Endometrial microvascular endothelial cells (primary cell): ENCODE data around the gene GORASP2. TPM values are rescaled to one million over a fixed set of nuclear protein-coding genes. Genes with fewer than 3 reads are reported as not detected.

ENCODE experiments used
- in situ Hi-C: cut with HindIII; loops from 2 replicates; pipeline ENCODE4 v1.10.0; 2017; ENCODE audit warnings: low sequenced_read_pairs, low pct_unique_long_range_greater_than_20kb; ENCODE audit errors: inconsistent ontology term
- total RNA-seq: library from RNA; depleted of rRNA; stranded (reverse); fragments of >200 nt; gene quantifications from one replicate; pipeline ENCODE4 v1.2.3, GENCODE V29; 2015; ENCODE audit errors: inconsistent ontology term

The GORASP2 gene
- total RNA-seq, 1 donor from 2014 or later: 82.4 TPM

DNA sequence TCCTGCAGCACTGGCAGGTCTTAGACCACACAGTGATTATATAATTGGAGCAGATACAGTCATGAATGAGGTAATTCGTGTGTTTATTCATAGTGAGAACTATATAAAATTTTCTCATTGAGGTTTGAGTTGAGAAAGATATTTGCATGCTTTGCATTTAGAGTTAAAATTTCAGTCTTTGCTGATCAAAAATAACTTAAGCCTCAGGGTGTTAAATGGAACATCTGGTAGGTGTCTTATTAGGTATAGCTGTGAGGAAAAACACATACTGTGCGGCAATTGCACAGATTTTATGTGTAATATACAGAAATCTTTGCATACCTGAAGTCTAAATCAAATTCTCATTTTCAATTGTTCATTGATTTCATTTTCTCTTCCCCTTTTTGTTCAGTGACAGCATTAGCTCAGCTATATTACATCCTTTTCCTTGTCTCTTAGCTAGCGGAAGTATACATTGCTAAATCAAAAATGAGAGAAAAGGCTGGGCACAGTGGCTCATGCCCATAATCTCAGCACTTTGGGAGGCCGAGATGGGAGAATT lies 21.2 kb downstream of the GORASP2 start:
- in situ Hi-C loops: loop anchor here (10.0 to 25.0 kb wide), 2 partner anchors 205 to 487 kb away; partner anchors contain the start of genes DCAF17 and METTL8

GRCh38 chr2:170953941-170954340 lies 24.9 kb downstream of the GORASP2 start:
- in situ Hi-C loops: loop anchor here (10.0 to 25.0 kb wide), 2 partner anchors 201 to 483 kb away; partner anchors contain the start of genes DCAF17 and METTL8

- in situ Hi-C loops: loop anchor here (25.0 kb wide), 1 partner anchor 474 kb away; the partner anchor contains the start of genes DCAF17 and METTL8
Observed at GRCh38 chr2:170963386-170963785, 34.3 kb downstream of the GORASP2 start.

- in situ Hi-C loops: loop anchor here (25.0 kb wide), 1 partner anchor 472 kb away; the partner anchor contains the start of genes DCAF17 and METTL8
Observed at GRCh38 chr2:170965446-170966225, 36.6 kb downstream of the GORASP2 start.

DNA sequence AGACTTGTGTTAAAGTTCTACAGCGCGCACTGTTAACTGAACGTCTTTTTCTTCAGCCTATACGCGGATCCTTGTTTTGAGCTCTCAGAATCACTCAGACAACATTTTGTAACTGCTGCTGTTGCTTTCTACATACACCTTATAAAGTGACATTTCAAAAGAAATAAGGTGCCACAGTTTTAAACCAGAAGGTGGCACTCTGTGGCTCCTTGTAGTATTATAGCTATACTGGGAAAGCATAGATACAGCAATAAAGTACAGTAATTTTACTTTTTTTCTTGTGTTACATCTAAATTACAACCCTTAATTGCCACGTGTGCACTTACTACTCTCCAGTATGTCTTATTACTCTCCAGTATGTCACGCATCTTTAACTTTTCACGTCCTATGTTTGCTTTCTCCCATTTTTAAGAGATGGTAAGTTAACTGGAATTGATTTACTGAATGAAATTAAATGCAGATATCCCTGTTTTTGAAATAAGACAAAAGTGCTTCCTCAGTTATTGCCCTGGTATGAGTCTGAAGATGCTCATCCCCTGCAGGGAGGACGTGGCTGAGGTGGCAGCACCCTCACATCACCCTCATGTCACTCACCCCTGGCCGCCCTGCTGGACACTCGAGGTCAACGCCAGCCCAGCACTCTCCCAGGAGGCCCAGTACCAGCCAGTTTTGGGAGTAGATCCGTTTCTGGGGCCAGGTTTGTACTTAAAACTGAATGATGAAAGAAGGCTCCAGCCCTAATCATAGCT lies 37.8 kb downstream of the GORASP2 start:
- in situ Hi-C loops: loop anchor here (25.0 kb wide), 1 partner anchor 470 kb away; the partner anchor contains the start of genes DCAF17 and METTL8

- in situ Hi-C loops: loop anchor here (25.0 kb wide), 1 partner anchor 470 kb away; the partner anchor contains the start of genes DCAF17 and METTL8
Observed at GRCh38 chr2:170967553-170967952, 38.5 kb downstream of the GORASP2 start.

DNA sequence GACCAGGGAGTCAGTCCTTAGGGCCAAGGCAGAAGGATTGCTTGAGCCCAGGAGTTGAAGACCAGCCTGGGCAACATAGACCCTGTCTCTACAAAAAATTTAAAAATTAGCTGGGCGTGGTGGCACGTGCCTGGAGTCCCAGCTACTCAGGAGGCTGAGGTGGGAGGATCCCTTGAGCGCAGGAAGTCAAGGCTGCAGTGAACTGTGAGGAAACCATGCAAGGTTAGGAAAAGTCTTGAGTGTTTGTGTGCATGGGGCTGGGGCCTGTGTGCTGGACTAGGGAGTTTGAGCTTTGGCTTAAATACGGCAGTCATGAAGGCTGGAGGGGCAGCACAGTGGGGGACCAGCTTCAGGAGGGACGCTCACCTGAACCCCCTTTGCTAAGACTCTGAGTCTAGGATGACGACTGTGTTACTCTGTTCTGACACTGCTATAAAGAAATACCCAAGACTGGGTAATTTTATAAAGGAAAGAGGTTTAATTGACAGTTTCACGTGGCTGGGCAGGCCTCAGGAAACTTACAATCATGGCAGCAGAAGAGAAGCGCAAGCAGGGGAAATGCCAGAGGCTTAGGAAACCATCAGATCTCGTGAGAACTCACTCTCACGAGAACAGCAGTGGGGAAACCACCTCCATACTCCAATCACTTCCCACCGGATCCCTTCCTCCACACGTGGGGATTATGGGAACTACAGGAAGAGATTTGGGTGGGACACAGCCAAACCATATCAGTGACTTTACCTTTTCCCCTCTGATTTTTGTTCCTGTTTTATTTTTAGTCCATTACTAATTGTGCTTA lies 39.4 kb downstream of the GORASP2 start:
- in situ Hi-C loops: loop anchor here (25.0 kb wide), 1 partner anchor 469 kb away; the partner anchor contains the start of genes DCAF17 and METTL8

DNA sequence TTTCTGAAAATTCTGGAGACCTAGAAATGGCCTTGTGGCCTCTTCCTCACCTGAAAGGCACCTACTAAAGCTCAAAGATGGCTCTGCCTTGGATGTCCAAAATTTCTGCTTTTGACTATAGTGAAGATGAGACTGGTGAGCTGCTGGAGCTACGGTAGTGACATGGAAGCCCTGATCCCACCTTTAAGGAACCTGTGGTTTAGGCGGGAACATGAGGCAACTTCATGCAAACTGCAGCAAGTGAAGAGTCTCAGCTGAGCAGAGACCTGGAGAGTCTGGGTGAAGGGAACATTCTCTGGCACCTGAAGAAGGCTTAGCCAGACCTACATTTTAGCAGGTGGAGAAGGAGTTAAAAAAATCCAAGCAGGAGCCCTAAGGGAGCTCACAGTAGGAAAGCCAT lies 40.0 kb downstream of the GORASP2 start:
- in situ Hi-C loops: loop anchor here (25.0 kb wide), 1 partner anchor 468 kb away; the partner anchor contains the start of genes DCAF17 and METTL8

DNA sequence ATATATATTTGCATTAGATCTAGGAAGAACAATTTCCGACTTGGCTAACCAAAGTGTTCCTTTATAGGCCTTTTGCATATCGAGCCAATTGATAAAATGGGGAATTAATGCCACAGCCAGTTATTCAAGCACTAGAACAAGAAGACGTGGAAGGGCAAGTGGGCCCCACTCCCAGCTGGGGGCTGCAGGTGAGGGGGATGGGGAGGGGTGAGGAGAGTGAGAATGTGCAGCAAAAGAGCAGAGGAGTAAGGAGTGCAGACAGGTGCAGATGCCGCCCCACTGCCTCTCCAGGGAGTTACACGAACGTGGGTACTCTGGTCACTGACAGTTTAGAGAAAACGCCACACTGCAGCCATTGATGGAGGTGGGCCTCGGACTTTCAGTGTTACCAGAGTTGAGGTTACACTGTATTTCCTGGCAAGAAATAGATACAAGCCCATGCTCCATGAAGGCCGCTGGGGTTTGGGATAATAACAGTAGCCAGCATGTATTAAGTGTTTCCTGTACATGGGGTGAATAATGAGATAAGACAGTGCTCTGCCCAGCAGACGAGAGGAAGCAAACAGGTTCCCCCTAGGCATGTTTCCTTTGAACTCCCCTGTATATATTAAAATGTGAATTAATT lies 40.9 kb downstream of the GORASP2 start:
- in situ Hi-C loops: loop anchor here (25.0 kb wide), 1 partner anchor 467 kb away; the partner anchor contains the start of genes DCAF17 and METTL8

DNA sequence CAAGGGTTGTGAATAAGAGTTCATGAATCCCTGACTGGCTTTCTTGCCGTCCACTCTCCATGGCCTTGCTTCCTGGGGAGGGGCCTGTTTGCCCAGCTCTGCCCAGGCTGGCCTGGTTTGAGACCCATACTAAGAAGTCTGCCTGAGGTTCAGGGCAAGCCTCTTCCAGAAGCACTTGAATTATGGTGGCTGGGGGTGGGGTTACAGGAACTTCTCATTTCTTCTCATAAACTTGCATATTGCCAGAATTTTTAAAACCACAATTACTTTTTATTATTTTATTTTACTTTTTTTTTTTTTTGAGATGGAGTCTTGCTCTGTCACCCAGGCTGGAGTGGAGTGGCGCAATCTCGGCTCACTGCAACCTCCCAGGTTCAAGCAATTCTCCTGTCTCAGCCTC lies 42.0 kb downstream of the GORASP2 start:
- in situ Hi-C loops: loop anchor here (25.0 kb wide), 1 partner anchor 466 kb away; the partner anchor contains the start of genes DCAF17 and METTL8

GRCh38 chr2:170972296-170973224 lies 43.5 kb downstream of the GORASP2 start:
- in situ Hi-C loops: loop anchor here (25.0 kb wide), 1 partner anchor 465 kb away; the partner anchor contains the start of genes DCAF17 and METTL8

GRCh38 chr2:170973225-170973491 lies 44.1 kb downstream of the GORASP2 start:
- in situ Hi-C loops: loop anchor here (25.0 kb wide), 1 partner anchor 464 kb away; the partner anchor contains the start of genes DCAF17 and METTL8

GRCh38 chr2:170973492-170974303 lies 44.6 kb downstream of the GORASP2 start:
- in situ Hi-C loops: loop anchor here (25.0 kb wide), 1 partner anchor 464 kb away; the partner anchor contains the start of genes DCAF17 and METTL8

DNA sequence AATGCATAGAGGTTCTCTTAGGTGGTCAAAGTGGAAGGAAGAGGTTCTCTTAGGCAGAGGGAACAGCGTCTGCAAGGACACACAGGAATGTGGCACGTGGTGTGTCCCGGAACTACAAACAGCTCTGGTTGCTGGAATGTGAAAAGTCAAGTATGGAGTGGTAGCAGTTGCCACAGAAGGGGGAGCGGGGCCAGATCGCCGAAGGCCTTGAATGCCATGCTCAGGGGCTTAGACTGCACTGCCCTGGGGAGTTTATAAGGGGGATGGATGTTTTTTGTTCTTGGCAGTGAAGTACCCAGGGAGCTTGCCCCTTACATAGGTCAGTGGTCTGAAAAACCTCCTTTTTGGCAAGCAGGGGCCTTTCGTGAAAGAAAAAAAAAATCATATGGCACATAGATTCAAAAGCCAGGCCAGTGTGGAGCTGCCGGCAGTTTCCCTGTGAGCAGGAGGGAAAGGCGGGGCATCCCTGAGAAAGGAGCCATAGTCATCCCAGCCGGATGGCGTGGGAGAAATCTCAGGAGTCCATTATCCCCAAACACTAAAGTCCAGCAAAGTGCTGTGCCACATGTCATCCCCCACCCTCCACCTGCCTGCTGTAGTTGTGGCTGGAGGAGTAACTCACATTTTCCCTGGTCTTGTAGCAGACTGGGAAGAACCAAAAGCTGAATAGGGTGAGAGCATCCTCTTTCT lies 45.4 kb downstream of the GORASP2 start:
- in situ Hi-C loops: loop anchor here (25.0 kb wide), 1 partner anchor 463 kb away; the partner anchor contains the start of genes DCAF17 and METTL8
